SU-DHL-6 (cell line): ENCODE results near the gene TGM2.

ENCODE experiments used
- H2AFZ ChIP-seq: fragments of 200-600 bp; sonication (generic); 2 replicates; pipeline ENCODE4 v1.6.1; 2014; ENCODE audit warnings: low read depth, mild to moderate bottlenecking, moderate library complexity, mixed read lengths, antibody characterized with exemption, low read length; ENCODE audit not compliant: severe bottlenecking
- H3F3A ChIP-seq: fragments of 200-600 bp; shearing (Covaris generic); 2 replicates; pipeline ENCODE4 v1.6.0; 2016; ENCODE audit warnings: antibody characterized with exemption, mild to moderate bottlenecking; ENCODE audit not compliant: insufficient read depth
- H3K27ac ChIP-seq: fragments of 200-600 bp; sonication (generic); 2 replicates; pipeline ENCODE4 v1.5.1; 2016; ENCODE audit warnings: low read depth, mild to moderate bottlenecking, low read length, moderate library complexity, mixed read lengths
- H3K27me3 ChIP-seq: fragments of 200-600 bp; sonication (generic), shearing (Covaris generic); 2 replicates; pipeline ENCODE4 v1.6.0; 2014; ENCODE audit warnings: mild to moderate bottlenecking, low read length
- H3K36me3 ChIP-seq: fragments of 200-600 bp; sonication (generic); 2 replicates; pipeline ENCODE4 v1.6.1; 2014; ENCODE audit warnings: mild to moderate bottlenecking, low read length, mixed read lengths
- H3K4me2 ChIP-seq: fragments of 300-600, 200-600 bp; shearing (Covaris generic), sonication (generic); 2 replicates; pipeline ENCODE4 v1.6.0; 2014; ENCODE audit warnings: low read length, low read depth, mild to moderate bottlenecking; ENCODE audit not compliant: poor library complexity, severe bottlenecking
- H3K4me3 ChIP-seq: fragments of 200-600 bp; sonication (generic); 2 replicates; pipeline ENCODE4 v1.5.1; 2014; ENCODE audit warnings: antibody characterized with exemption, low read length, mild to moderate bottlenecking, mixed read lengths; ENCODE audit not compliant: insufficient read depth, poor library complexity, severe bottlenecking
- H3K79me2 ChIP-seq: fragments of 200-600 bp; sonication (generic); 2 replicates; pipeline ENCODE4 v1.6.1; 2014; ENCODE audit warnings: mild to moderate bottlenecking, low read length, moderate library complexity; ENCODE audit not compliant: insufficient read depth
- H3K9ac ChIP-seq: fragments of 200-600 bp; sonication (generic); 2 replicates; pipeline ENCODE4 v1.7.0; 2014; ENCODE audit warnings: mild to moderate bottlenecking, low read length
- H3K9me2 ChIP-seq: fragments of 200-600 bp; sonication (generic); replicated peaks from 2 replicates; pipeline ENCODE4 v1.6.1; 2014; ENCODE audit warnings: low read length; ENCODE audit not compliant: insufficient read depth
- H3K9me3 ChIP-seq: fragments of 200-600 bp; sonication (generic); 2 replicates; pipeline ENCODE4 v1.6.1; 2014; ENCODE audit warnings: low read length, mixed read lengths; ENCODE audit not compliant: insufficient read depth
- H4K20me1 ChIP-seq: fragments of 200-600 bp; sonication (generic); 2 replicates; pipeline ENCODE4 v1.6.1; 2014; ENCODE audit warnings: low read depth, mild to moderate bottlenecking, antibody characterized with exemption, low read length, moderate library complexity, mixed read lengths
- CTCF ChIP-seq: fragments of 200-600 bp; sonication (generic); IDR thresholded peaks from one replicate; pipeline ENCODE4 v1.5.1; 2017; ENCODE audit warnings: antibody characterized with exemption, mild to moderate bottlenecking, low read length, moderate library complexity; ENCODE audit not compliant: insufficient read depth, poor library complexity, severe bottlenecking
- EZH2phosphoT487 ChIP-seq: fragments of 200-600 bp; sonication (generic), shearing (Covaris generic); conservative IDR thresholded peaks from 2 replicates; pipeline ENCODE4 v1.6.1; 2018; ENCODE audit warnings: mild to moderate bottlenecking, antibody characterized with exemption, low read length, moderate library complexity, mixed read lengths

The TGM2 gene

GRCh38 chr20:38126146-38126921 lies 38.7 kb downstream of the TGM2 start:
- Histone ChIP-seq H3K9me3 (no peaks in the 10 kb centered on the region), H3K4me3 (no peak overlapping the region), H3K79me2 (no peaks in the 10 kb centered on the region), H3K27me3 (no peaks in the 10 kb centered on the region), H3K9ac (no peak overlapping the region), H3K4me2 (no peak overlapping the region), H3F3A (no peaks in the 10 kb centered on the region; the same call in 1 of the 2 replicates), H2AFZ (no peak overlapping the region), H4K20me1 (no peaks in the 10 kb centered on the region), H3K36me3 (no peaks in the 10 kb centered on the region), H3K9me2 (no peaks in the 10 kb centered on the region), H3K27ac (no peak overlapping the region)
- TF ChIP-seq CTCF: no peak
- no peak for TF ChIP-seq EZH2phosphoT487

- no peak overlapping the region for H3K4me2 ChIP-seq
These were observed 39.7 kb downstream of the TGM2 start for GRCh38 chr20:38125157-38126056.

DNA sequence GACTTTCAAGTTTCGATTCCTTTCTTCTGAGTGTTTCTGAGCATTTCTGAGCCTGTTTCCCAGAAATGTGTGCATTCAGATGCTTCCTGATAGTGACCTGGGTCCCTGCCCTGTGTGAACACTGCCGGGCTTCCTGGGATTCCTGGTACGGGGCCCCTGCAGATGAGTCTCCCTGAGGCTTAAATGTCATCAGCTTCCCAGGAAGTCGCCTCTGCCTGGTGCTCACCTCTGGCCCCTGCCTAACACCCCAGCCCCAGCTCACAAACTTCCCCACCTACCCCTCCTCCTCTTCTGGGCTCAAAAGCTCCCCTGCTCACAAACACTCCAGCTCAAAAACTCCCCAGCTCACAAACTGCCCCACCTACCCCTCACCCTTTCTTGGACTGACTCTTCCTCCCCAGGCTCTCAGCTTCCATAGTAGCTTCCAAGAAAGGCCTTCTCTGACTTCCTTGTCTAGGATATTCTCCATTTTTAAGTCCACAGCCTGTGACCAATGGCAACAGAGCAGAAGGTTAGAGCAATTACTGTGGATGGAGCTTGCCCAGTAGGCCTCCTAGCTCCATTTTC lies 42.0 kb downstream of the TGM2 start:
- H3K9me3 ChIP-seq: no peaks in the 10 kb centered on the region
- H3K4me3 ChIP-seq: no peak overlapping the region
- no peaks in the 10 kb centered on the region for H3K27me3 ChIP-seq
- no peak for TF ChIP-seq CTCF
- no peak for TF ChIP-seq EZH2phosphoT487
- H3K9me2 ChIP-seq: no peaks in the 10 kb centered on the region
- H3K9ac ChIP-seq: no peak overlapping the region
- H2AFZ ChIP-seq: no peak overlapping the region
- no peak overlapping the region for H3K27ac ChIP-seq
- H3F3A ChIP-seq: no peaks in the 10 kb centered on the region; the same call in 1 of the 2 replicates
- no peak overlapping the region for H3K4me2 ChIP-seq
- no peaks in the 10 kb centered on the region for H3K36me3 ChIP-seq
- no peaks in the 10 kb centered on the region for H4K20me1 ChIP-seq
- no peaks in the 10 kb centered on the region for H3K79me2 ChIP-seq

More at GRCh38 chr20:38125157-38126056, 39.7 kb downstream of the TGM2 start:
- no peaks in the 10 kb centered on the region for H3K9me2 ChIP-seq
- H3K9ac ChIP-seq: no peak overlapping the region
- H3K9me3 ChIP-seq: no peaks in the 10 kb centered on the region
- H3K27me3 ChIP-seq: no peaks in the 10 kb centered on the region
- no peak overlapping the region for H3K4me3 ChIP-seq
- no peak overlapping the region for H2AFZ ChIP-seq
- H3K36me3 ChIP-seq: no peaks in the 10 kb centered on the region
- no peak overlapping the region for H3K27ac ChIP-seq
- H3K79me2 ChIP-seq: no peaks in the 10 kb centered on the region
- H4K20me1 ChIP-seq: no peaks in the 10 kb centered on the region
- no peak for TF ChIP-seq CTCF
- no peak for TF ChIP-seq EZH2phosphoT487
- H3F3A ChIP-seq: no peaks in the 10 kb centered on the region; the same call in 1 of the 2 replicates
